Fibroblast of villous mesenchyme (primary cell): ENCODE results near the gene IPMK. TPM values are rescaled to one million over a fixed set of nuclear protein-coding genes. Genes with fewer than 3 reads are reported as not detected.

ENCODE experiments used
- DNase-seq: peaks from one replicate; pipeline ENCODE4 v3.0.0-alpha.2; 2010; ENCODE audit warnings: low read depth
- H3K4me3 ChIP-seq: 2 replicates; pipeline ENCODE4 v1.5.1; 2011; ENCODE audit warnings: low read depth, mild to moderate bottlenecking, low read length
- total RNA-seq: library from RNA; depleted of rRNA; stranded (reverse); fragments of >200 nt; gene quantifications from 2 replicates; pipeline ENCODE4 v1.2.3, GENCODE V29; 2012
- TF ChIP-seq, protein P1 (sequence below): IDR thresholded peaks from 2 replicates; pipeline ENCODE4 v1.5.1; 2012; ENCODE audit warnings: low read depth, mild to moderate bottlenecking, low read length; ENCODE audit not compliant: insufficient read depth

IPMK gene
- total RNA-seq, 1 donor, result 7.8 TPM

DNA sequence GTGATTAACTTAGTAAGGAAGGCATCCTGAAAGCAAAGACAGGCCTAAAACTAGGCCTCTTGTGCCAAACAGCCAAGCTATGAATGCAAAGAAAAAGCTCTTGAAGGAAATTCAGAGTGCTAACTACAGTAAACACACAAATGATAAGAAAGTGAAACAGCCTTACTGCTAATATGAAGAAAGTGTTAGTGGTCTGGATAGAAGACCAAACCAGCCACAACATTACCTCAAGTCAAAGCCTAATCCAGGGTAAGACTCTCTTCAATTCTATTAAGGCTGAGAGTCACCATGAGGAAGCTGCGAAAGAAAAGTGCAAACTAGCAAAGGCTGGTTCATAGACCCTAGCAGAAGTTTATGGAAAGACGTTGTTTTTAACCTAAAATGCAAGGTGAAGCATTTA, 66.0 kb downstream of the IPMK start:
- no peak overlapping the region for H3K4me3 ChIP-seq
- TF ChIP-seq, protein P1, sequence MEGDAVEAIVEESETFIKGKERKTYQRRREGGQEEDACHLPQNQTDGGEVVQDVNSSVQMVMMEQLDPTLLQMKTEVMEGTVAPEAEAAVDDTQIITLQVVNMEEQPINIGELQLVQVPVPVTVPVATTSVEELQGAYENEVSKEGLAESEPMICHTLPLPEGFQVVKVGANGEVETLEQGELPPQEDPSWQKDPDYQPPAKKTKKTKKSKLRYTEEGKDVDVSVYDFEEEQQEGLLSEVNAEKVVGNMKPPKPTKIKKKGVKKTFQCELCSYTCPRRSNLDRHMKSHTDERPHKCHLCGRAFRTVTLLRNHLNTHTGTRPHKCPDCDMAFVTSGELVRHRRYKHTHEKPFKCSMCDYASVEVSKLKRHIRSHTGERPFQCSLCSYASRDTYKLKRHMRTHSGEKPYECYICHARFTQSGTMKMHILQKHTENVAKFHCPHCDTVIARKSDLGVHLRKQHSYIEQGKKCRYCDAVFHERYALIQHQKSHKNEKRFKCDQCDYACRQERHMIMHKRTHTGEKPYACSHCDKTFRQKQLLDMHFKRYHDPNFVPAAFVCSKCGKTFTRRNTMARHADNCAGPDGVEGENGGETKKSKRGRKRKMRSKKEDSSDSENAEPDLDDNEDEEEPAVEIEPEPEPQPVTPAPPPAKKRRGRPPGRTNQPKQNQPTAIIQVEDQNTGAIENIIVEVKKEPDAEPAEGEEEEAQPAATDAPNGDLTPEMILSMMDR, result no peak
- DNase-seq, result no peak

- TF ChIP-seq, protein P1, result no peak
- DNase-seq, result peak; percentile 67
- no peak overlapping the region for H3K4me3 ChIP-seq
These were observed 78.4 kb downstream of the IPMK start for GRCh38 chr10:58189269-58189668.

DNA sequence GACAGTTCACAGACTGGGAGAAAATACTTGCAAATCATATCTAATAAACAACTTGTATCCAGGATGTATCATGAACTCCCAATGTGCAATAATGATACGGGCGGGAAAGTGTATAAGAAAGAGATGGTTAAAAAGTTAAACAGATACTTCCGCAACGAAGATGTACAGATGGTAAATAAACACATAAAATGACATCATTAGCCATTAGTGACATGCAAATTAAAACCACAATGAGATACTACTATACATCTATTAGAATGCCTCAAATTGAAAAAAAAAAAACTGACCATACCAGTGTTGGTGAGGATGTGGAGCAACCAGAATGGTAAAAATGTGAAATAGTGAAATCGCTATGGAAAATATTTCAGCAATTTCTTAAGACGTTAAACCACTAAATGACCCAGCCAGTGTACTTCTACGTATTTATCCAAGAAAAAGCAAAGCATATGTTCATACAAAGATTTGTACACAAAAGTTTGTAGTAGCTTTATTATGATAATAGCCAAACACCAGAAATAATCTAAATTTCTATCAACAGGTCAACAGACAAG, 83.5 kb downstream of the IPMK start:
- TF ChIP-seq, protein P1, result no peak
- no peak for DNase-seq
- no peak overlapping the region for H3K4me3 ChIP-seq

DNA sequence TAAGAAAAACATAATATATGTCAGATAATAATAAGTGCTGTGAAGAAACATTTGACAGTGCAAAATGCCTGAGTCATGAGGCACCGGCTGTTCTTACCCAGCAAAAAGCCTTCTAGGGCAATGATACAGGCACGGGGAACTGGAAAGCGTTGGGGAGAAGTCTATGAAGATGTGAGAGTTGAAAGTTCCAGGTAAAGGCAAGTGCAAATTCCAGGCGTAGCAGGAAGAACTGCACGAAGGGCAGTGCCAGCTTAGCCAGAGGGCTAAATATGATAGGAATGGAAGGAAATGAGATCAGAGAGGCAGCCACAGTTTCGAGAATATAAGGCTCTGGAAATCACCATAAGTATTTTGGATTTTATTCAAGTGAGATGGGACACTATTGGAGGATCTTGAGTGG, 87.0 kb downstream of the IPMK start:
- no peak for DNase-seq
- TF ChIP-seq, protein P1, result no peak
- H3K4me3 ChIP-seq, result no peak overlapping the region

DNA sequence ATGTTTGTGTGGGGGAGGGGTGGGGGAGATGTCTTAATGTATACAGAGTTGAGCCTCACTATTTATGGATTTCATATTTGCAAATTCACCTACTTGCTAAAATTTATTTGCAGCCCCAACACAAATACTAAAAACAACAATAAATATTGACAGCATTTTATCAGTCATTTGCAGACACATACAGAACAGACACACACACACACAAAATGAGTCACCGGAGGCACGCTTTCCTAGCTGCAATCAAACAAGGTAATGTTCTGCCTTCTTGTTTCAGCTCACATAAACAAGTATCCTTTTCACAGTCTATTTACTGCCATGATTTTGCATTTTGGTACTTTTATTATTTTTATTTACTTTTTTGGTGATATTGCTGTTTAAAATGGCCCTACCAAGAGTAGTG, 88.5 kb downstream of the IPMK start:
- TF ChIP-seq, protein P1, result no peak
- DNase-seq, result peak; percentile 18
- H3K4me3 ChIP-seq, result no peak overlapping the region

GRCh38 chr10:58178811-58179210, 88.9 kb downstream of the IPMK start:
- no peak overlapping the region for H3K4me3 ChIP-seq
- DNase-seq, result peak; percentile 14
- TF ChIP-seq, protein P1, result no peak

DNA sequence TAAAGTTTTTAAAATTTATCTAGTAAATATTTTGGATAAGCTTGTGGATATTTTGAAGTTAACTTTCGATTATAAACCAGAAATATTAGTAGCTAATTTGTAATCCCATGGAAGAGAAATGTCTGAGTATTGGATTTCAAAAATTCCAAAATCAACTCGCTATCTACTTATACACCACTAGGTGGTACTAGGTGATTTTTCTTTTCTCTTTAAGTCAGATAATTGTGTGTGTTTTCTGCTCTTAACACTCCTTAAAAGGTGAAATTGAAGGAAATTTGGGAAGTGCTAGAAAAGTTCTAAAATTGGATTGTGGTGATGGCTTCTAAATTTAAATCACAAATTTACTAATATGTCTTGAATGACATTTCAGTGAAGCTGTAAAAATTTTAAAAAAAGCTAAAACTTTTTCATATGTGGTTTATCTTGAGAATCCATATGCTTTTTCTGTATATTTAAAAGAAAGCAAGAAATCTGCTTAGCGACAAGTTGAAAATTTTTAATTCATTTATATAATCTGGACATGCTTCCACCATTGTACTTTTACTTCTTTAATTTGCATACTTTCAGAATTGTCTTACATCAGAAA, 90.2 kb downstream of the IPMK start:
- DNase-seq, result peak; percentile 49
- TF ChIP-seq, protein P1, result peak; percentile 66
- no peak overlapping the region for H3K4me3 ChIP-seq
